HL-60/S4 treated with phorbol 12-myristate 13-acetate at 8.2 ng/mL for 4 days and 3 days (cell line): ENCODE measurements around the gene WWC1.

Experiments
- in situ Hi-C: fragments of 300-500 bp; cut with MboI; formaldehyde crosslinking; loops from 2 replicates; pipeline ENCODE4 v1.15.0; 2022; ENCODE audit warnings: low sequenced_read_pairs

The WWC1 gene

DNA sequence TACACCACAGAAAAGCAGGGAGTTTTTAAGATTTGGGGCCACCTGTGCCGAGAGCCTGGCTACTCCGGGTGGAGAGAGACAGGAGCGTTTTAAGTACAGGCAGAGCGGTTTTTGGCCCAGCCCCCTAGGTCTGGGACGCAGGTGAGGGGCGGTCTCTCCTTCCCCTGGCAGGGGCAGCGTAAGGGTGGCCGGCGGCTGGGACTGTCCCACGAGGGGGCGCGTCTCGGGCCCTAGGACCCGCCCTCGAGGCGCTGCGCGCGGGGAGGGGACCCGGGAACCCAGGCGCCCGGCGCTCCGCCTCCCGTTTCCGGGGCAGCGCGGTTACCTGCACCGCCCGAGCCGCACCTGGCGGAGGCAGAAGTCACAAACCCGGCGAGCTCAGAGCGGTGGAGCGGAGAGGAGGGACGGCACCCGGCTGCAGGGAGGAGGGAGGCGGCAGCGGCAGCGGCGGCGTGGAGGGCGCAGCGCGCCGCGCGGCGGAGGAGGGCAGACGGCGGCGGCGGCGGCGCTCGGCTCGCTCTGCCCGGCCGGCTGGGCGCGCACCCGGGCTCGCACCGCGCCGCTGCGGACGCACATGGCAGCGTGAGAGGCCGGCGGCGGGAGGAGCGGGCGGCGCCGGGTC, at the start of gene WWC1:
TSS of gene WWC1 (plus strand) at position 304 of the 622 bp plus-strand sequence. CDS start 508 bp downstream, outside the sequence.
- in situ Hi-C loops: no loop called here

DNA sequence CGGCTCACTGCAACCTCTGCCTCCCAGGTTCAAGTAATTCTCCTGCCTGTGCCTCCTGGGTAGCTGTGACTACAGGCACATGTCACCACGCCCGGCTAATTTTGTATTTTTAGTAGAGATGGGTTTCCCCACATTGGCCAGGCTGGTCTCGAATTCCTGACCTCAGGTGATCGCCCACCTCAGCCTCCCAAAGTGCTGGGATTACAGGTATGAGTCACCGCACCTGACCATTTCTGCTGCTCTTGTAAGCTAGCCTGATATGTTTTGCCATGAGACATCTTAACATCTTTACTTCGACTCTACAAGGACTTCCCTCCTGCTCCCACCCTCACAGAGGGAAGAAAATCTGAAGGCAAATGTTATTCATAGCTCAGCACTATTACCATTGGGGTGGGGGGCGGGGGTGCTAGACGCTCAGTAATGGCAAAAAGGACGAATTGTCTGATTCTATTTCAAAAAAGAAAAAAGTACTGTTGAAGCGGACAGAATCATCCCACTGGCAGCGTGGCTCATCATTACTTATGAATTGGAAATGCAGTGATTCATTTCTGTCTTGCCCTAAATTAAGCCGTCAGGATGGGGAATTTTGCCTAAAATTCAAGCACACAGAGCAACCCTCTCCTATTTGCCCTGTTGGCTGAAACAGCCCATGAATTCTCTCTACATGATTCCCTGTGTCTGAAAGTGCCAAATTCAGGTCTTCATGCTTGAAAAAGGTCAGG, 46.4 kb upstream of the WWC1 start:
- in situ Hi-C loops: no loop called here

GRCh38 chr5:168249923-168250322, 41.5 kb upstream of the WWC1 start:
- in situ Hi-C loops: no loop called here

- in situ Hi-C loops: no loop called here
Observed at GRCh38 chr5:168251259-168251658, 40.2 kb upstream of the WWC1 start.

DNA sequence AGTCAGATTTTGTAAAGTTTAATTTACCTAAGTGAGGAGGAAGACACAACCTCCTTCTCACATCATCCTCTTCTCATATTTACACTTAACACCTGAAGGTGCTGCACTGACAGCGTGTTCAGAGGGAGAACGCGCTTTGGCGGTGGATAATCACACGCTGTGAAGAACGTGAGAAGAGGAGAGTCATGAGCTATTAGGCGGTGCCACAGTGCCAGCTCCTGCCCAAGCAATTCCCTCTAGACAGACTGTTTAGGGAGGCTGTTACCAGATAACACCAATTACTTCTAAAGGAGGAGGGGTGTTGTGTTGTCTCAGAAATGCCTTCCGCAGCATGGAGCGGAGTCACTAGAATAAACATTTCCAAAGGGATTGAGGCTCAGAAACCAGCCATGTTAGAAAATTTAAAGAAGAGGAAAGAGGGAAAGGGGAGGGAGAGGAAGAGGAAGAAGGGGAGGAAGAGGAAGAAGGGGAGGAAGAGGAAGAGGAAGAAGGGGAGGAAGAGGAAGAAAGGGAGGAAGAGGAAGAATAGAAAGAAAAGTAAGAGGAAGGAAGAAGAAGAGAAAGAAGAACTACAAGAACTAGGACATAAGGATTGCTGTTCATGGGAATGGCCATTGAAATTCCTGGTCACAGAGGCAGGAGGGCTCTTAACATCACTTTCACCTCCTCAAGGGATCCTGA, 37.3 kb upstream of the WWC1 start:
- in situ Hi-C loops: no loop called here

DNA sequence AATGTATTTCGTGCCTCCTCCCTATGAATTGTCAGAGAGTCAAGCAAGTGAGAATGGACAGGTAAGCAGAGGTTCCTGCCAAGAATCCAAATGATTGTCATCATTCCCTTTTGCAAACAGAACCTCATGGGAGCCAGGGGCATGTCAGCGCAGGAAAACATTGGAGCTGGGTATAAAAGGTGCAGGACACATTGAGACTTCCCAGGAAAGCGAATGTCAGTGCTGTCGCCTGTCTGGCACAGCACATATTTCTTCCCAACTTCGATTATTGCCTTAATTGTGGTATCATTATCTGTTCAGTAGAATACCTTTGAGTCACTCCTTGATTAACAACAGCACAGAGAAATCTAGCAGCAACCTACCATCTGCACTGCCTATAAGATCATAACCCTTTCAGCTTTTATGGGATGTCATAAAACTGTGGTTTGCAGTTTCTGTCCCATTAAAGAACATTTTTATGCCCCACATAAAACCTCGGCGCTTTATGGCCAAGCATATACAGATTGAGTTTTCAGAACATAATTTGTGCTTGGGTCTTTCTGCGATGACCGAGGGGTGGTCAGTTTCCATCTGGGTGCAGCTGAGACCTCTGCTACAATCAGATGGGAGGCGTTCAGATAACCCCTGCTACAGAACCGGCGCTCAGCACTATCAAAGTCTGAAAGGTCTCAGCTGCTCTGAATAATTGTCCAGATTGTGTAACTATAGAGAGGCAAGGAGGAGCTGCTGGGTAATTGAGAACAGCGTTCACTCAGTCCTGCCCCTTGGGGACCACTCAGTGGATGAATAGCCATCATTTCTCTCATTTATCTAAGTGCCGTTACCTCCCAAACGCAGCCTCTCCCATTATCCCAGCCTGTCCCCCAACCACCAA, 30.9 kb upstream of the WWC1 start:
- in situ Hi-C loops: no loop called here

DNA sequence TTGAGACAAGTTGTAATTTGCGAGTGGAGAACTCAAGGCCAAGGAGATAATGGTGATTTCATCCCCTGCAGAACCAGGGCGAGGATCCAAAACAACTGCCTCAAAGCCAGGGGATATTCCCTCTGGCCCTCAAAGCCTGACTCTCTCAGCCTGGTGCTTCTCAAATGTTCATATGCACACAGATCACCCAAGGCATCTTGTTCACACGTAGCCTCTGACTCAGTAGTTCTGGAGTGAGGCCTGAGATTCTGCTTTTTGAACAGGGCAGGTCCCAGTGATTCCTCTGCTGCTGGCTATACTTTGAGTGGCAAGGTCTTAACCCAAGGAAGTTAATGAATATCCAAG, 30.2 kb upstream of the WWC1 start:
- in situ Hi-C loops: no loop called here

- in situ Hi-C loops: no loop called here
Observed at GRCh38 chr5:168262042-168262743, 29.3 kb upstream of the WWC1 start.

DNA sequence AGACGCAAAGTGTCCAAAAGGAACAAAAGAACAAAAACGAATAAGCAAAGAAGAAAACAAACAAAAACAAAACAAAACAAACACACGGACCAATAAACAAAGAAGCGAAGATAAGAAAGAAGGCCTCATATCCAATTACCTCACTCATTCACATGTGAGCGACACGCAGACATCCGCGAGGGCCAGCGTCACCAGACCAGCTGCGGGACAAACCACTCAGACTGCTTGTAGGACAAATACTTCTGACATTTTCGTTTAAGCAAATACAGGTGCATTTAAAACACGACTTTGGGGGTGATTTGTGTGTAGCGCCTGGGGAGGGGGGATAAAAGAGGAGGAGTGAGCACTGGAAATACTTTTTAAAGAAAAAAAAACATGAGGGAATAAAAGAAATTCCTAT, 28.3 kb upstream of the WWC1 start:
- in situ Hi-C loops: no loop called here

DNA sequence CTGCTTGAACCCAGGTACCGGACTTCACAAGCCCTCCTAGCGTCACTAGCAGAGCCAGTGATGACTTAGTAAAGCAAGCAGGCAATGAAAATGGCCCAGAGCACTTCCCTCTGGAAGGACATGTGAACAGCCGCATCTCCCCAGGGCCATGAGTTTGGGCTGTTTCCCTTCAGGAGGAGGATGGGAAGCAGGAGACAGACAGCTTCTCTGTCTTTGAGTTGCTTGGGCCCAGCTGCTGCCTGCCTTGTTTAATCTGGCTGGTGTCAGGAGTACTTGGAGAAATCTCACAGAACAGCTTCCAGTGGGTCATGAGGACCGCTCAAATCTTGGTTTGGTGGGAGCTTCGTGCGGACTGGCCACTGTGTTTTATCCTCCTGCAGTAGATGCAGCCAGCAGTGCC, 25.4 kb upstream of the WWC1 start:
- in situ Hi-C loops: no loop called here

GRCh38 chr5:168268949-168269936, 22.2 kb upstream of the WWC1 start:
- in situ Hi-C loops: no loop called here

- in situ Hi-C loops: no loop called here
Observed at GRCh38 chr5:168269937-168270330, 21.5 kb upstream of the WWC1 start.

DNA sequence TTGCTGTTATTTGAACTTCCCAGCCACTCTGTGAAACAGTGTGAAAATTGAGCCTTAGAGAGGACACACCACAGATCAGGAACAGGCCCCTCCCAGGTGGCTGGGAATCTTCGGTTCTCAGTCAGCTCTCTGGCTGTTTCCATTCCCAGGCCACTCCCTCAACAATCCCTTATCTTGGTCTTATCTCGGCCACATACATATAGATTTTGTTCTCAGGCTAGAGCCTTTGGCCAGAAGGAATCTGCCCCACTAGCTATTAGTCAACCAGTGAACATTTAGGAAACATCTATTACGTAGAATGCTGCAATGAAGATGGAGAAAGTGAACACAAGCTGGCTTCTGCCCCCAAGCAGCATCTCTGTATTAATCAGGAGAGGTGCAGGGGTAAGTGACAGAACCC, 21.0 kb upstream of the WWC1 start:
- in situ Hi-C loops: no loop called here

DNA sequence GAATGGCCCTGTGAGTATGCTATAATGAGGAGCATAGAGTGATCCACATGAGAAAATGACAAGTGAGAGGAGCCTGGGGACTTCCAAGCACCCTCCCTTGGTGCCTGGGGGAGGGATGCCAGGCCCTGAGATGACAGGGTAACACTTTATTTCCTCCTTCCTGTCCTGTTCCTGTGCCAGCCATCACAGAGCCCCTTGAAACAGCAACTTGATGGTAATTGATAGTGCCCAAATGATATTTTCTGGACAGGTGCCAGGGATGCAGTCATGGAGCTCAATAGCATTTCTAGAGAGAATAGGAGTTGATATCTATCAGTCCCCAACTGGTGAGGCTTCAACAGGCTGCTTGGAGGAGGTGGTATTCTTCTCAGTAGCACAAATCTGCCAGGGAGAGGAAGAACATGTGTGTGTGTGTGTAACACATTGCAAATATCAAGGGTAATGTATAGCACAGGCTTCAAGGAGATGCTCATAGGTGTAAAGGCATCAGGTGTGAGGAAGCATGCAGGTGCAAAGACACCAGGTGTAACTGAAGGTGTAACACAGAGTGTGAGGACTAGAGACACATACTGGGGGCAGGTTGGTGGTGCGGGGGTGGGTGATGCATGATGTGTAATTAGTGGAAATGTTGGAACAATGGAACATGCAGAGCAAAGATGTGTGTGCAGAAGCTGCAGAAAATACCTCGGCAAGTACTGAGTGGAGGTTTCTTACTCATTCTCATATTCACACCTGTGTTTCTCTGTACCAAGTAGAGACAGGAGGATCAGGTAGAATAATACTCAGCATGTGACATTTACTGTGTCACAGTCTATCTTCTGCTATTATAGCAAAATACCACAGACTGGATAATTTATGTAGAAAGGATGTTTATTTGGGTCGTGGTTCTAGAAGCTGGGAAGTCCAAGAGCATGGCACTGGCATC, 18.1 kb upstream of the WWC1 start:
- in situ Hi-C loops: no loop called here

GRCh38 chr5:168274406-168274805, 17.0 kb upstream of the WWC1 start:
- in situ Hi-C loops: no loop called here

DNA sequence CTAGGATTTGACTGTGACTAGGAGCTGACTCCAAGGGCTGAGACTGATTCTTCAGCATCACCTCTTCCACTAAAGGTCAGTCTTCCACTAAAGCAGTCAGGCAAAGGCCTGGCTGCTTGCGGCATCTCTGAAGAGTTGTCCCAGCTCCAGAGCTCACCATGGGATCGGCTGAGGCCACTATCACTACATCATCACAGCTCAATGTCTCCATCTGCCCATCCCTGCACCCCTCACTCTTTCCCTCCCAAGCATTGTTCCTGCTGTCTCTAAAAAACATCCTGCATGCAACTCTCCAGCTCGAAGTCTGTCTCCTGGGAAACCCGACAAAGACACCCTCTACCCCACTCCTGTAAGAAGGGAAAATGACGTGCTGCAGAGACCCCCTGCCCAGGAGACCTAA, 15.5 kb upstream of the WWC1 start:
- in situ Hi-C loops: no loop called here

DNA sequence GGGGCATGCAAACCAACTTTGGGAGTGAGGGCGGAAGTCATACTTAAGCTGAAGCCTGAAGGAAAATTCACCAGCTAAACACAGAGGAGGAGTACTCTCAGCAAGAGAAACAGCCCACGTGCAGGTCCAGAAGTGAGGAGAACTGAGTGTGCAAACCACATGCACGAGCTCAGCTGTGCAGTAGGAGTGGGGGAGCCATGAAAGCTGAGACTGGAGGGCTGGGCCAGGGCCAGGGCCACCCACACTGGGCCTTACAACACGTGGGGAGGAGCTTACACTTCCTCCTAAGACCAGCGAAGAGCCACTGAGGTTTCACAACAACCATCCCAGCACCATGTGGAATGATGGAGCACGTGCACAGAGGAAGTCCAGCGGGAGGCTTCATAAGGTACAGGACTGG, 9.3 kb upstream of the WWC1 start:
- in situ Hi-C loops: no loop called here

DNA sequence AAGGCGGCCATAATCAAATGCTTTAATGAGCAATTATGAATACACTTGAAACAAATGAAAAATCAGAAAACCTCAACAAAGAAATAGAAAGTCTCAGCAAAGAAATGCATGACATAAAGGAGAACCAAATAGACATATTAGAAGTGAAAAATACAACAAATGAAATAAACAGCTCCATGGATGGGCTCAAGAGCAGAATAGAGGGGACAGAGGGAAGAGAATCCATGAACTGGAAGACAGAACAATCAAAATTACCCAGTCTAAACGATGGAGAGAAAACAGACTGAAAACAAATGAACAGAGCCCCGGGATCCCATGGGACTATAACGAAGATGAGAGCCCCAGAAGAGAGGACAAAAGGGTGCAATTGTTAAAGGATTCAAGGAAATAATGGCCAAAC, 6.6 kb upstream of the WWC1 start:
- in situ Hi-C loops: no loop called here

DNA sequence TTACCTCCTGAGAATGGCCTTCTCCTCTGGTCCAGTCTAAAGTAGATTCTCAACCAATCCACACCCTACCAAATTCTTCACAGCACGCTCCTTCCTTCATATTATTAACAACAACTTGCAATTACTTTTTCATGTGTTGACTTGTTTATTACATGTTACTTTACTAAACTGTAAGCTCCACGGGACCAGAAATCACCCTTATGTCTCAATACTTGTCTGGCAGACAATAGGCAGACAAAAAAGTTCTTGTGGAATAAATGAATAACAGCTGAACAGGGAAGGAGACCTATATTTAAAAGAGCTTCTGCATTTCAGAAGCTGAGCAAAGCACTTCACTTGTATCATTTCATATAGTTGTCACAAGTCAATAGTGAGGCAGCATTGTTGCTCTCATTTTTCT, 5.7 kb upstream of the WWC1 start:
- in situ Hi-C loops: no loop called here
